GM21723 (cell line): ENCODE results near the gene KLRC2.
"Not testable (repeated sequence)": the region's sequence is repeated elsewhere in the genome, so short reads cannot be mapped to it uniquely, and the experiment has no call there.

Source experiments
- ATAC-seq: cut with Tn5 transposase; IDR thresholded peaks from one replicate; pipeline ENCODE4 v1.9.1; 2021; ENCODE audit warnings: mild to moderate bottlenecking, moderate library complexity; ENCODE audit not compliant: unreplicated experiment

The KLRC2 gene

DNA sequence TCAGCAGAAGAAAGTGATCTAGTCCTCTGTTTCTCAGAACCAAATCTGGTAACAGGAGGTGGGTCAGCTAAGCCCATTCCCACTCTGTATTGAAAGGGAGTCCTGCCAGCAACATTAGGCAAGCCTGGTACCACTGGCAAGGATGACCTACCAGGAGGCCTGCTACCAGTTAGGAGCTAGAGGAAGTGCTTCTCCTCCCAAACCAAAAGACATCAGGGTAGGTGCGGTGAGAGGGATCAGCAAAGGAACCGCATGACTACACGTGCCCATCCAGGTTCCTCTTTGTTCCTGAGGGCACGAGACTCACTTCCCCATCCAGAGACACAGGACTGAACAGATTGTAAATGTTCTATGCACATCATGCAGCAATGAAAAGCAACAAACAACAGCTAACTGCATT is 29.1 kb downstream of the KLRC2 start:
- ATAC-seq, result no peak

- ATAC-seq, result no peak
These were observed 30.5 kb downstream of the KLRC2 start for GRCh38 chr12:10405294-10405693.

GRCh38 chr12:10404798-10405197 is 31.0 kb downstream of the KLRC2 start:
- ATAC-seq, result no peak

- ATAC-seq, result no peak
These were observed 35.0 kb downstream of the KLRC2 start for GRCh38 chr12:10400829-10401228.

- ATAC-seq, result no peak
These were observed 37.6 kb downstream of the KLRC2 start for GRCh38 chr12:10398168-10398567.

GRCh38 chr12:10397296-10397695 is 38.5 kb downstream of the KLRC2 start:
- ATAC-seq, result no peak

GRCh38 chr12:10396176-10396575 is 39.6 kb downstream of the KLRC2 start:
- ATAC-seq, result not testable (repeated sequence)

- peak; percentile 88 for ATAC-seq
These were observed 40.3 kb downstream of the KLRC2 start for GRCh38 chr12:10395390-10395998.

- ATAC-seq, result not testable (repeated sequence)
These were observed 41.2 kb downstream of the KLRC2 start for GRCh38 chr12:10394531-10395152.

- ATAC-seq, result no peak
These were observed 42.5 kb downstream of the KLRC2 start for GRCh38 chr12:10393291-10393690.

DNA sequence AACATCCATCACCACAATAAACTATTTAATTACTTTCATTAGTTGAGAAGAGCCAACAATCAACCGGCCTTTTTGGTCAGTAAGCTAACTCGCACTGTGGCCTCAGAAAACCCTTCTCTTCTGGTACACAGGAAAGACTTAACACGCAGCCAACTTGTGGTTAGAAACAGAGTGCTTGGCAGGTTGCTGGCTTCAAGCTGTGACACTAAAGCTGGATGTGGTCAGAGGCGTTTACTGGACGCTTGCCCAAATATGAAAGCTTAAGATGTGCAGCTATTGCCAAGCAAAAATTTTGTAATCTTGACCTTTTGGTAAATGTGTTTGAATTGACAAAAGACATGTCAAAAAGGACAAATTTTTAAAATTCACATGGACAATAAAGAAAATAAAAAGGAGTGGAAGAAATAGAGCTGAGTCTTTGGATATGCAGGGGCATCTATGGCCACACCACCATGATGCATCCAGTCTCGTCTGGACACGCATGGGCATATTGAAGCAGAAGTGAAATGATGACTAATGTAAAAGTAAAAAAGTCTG is 43.3 kb downstream of the KLRC2 start:
- peak; percentile 48 for ATAC-seq

DNA sequence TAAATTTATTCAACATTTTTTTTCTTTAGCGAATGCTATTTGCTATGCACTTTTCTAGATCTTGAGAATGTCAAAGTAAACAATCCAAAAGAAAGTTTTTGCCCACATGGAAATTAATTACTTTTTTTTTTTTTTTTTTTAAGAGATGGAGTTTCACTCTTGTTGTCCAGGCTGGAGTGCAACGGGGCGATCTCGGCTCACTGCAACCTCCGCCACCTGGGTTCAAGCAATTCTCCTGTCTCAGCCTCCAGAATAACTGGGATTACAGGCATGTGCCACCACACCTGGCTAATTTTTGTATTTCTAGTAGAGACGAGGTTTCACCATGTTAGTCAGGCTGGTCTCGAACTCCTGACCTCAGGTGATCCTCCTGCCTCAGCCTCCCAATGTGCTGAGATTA is 44.8 kb downstream of the KLRC2 start:
- not testable (repeated sequence) for ATAC-seq

DNA sequence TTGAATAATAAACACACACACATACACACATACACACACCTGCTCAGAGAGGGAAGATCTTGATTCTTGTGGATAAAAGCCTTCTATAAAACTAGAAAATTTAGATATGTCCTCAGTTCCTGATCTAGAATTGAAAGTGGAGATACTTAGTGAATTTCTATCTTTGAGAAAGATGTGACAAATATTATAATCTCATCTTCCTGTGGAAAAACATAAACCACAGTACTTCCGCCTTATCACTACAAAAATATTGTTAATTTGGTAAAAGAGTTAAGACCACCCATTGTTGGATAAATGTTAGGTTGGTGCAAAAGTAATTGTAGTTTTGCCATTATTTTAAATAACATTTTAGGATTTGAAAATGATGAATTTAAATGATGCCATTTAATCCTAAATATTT is 45.9 kb downstream of the KLRC2 start, which contains the start of gene KLRK1:
TSS of gene KLRK1 (minus strand) at position 138 of the 400 bp plus-strand sequence. CDS start 1,231 bp downstream, outside the sequence.
- ATAC-seq, result no peak

DNA sequence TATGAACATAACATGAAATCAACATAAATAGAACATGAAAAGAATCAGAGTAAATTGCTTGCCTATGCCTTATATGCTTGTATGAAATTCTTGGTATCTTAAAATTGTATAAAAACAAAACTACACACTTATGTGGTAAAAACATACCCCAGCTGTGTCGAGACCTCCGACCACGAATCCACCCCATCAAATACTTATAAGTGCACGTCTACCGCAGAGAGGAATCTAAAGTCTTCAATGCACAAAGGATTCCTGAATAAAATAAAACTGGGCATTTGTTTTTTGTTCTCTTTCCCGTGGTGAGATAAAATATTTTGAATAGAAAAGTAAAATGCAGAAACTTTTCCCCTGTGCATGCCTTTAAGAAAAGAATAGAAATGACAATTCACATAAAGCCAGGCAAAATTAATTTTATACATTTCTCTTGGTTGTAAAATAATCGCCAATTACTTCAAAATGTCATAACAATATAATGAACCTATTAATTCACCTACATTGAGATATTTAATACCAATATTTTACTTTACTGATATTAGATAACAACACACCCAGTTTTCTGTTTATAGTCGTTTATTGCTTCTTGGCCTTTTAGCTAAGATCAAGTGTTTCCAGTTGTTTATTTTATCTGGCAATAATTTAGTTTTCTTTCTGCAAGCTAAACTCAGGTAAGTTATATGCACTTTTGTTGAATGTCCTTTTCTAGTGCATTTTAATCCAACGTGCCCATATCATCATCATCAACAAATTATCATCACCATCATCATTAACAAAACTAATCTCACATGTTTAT is 47.0 kb downstream of the KLRC2 start:
- no peak for ATAC-seq

DNA sequence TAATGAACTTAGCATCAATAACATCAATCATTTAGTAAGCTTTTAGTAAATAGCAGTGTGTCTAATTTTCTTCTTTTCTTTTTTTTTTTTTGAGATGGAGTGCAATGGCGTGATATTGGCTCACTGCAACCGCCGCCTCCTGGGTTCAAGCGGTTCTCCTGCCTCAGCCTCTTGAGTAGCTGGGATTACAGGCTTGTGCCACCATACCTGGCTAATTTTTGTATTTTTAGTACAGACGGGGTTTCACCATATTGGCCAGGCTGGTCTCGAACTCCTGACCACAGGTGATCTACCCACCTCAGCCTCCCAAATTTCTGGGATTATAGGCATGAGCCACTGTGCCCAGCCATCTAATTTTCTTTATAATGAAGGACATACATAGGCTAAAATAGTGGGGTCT is 48.3 kb downstream of the KLRC2 start:
- ATAC-seq, result not testable (repeated sequence)

GRCh38 chr12:10386857-10387256 is 49.0 kb downstream of the KLRC2 start:
- no peak for ATAC-seq

DNA sequence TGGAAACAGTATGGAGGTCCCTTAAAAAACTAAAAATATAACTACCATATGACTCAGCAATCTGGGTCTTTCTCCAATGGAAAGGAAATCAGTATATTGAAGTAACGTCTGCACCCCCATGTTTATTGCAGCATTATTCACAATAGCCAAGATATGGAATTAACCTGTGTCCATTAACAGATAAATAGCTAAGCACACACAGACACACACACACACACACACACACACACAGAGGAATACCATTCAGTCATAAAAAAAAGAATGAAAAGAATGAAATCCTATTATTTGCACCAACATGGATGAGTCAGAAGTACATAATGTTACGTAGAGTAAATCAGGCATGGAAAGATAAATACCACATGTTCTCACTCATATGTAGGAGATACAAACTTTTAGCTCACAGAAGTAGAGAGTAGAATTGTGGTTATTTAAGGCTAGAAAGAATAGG is 50.6 kb downstream of the KLRC2 start:
- ATAC-seq, result no peak

GRCh38 chr12:10384191-10384590 is 51.6 kb downstream of the KLRC2 start:
- no peak for ATAC-seq

GRCh38 chr12:10381928-10382628 is 53.7 kb downstream of the KLRC2 start:
- no peak for ATAC-seq
